Activated B cell treated with CpG ODN at 0.5 μM for 24 hours (primary cell): ENCODE measurements around the gene ADAMTS12. TPM values are rescaled to one million over a fixed set of nuclear protein-coding genes. Genes with fewer than 3 reads are reported as not detected.

ENCODE experiments used
- ATAC-seq: fragments of 200-7000 bp; cut with Tn5 transposase; one replicate; pipeline ENCODE4 v1.10.0; 2021; ENCODE audit warnings: low read depth, mild to moderate bottlenecking, moderate library complexity
- CTCF ChIA-PET: fragments of 350-600 bp; sonication (Branson Sonifier 250); formaldehyde crosslinking; loops from one replicate; lab custom pipeline; 2021; ENCODE audit warnings: antibody characterized with exemption; lab: Charles Lee
- POLR2A ChIA-PET: fragments of 350-600 bp; sonication (Branson Sonifier 250); formaldehyde crosslinking; loops from one replicate; lab custom pipeline; 2021; ENCODE audit warnings: antibody characterized with exemption; lab: Charles Lee
- DNase-seq: peaks from one replicate; pipeline ENCODE4 v3.0.0; 2022
- H3K27ac Mint-ChIP-seq: one replicate; pipeline ENCODE4 v1.8.0; 2020; ENCODE audit warnings: mixed read lengths
- H3K27me3 Mint-ChIP-seq: one replicate; pipeline ENCODE4 v1.8.0; 2021; ENCODE audit warnings: mixed read lengths
- H3K36me3 Mint-ChIP-seq: one replicate; pipeline ENCODE4 v1.8.0; 2021; ENCODE audit warnings: low read depth, mixed read lengths
- H3K4me1 Mint-ChIP-seq: one replicate; pipeline ENCODE4 v1.8.0; 2021; ENCODE audit warnings: mixed read lengths
- H3K4me3 Mint-ChIP-seq: one replicate; pipeline ENCODE4 v1.8.0; 2020; ENCODE audit warnings: mild to moderate bottlenecking, mixed read lengths
- H3K9me3 Mint-ChIP-seq: one replicate; pipeline ENCODE4 v1.8.0; 2020; ENCODE audit warnings: mixed read lengths
- intact Hi-C: fragments of 100-400 bp; cut with micrococcal nuclease; formaldehyde crosslinking; loops from one replicate; pipeline ENCODE4 v1.15.1; 2024
- total RNA-seq: library from RNA; stranded (reverse); gene quantifications from 2 replicates; pipeline ENCODE4 v1.2.3, GENCODE V29; 2022
- TF ChIP-seq, protein P1 (sequence below): fragments of 200-600 bp; IDR thresholded peaks from one replicate; pipeline ENCODE4 v1.8.0; 2022; ENCODE audit warnings: antibody characterized with exemption, mild to moderate bottlenecking

The ADAMTS12 gene
- total RNA-seq, 1 donor from 2014 or later = not detected

DNA sequence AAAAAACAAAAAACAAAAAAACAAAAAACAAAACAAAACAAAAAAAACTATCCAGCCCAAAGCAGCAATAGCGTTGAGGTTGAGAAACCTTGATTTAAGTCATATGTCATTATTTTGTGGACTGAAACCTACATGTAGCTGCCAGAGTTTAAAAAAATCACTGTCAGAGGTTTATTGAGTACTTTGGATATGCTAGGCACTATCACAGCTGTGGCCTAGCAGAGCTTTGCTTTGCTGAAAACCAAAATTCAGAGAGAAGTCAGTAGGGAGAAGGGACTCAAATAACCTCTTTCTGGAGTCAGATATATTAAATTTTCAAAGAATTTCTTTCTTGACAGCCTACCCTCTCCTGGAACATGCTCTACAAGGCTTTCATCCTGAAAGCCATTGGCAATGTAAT is 299.5 kb downstream of the ADAMTS12 start:
- TF ChIP-seq, protein P1, sequence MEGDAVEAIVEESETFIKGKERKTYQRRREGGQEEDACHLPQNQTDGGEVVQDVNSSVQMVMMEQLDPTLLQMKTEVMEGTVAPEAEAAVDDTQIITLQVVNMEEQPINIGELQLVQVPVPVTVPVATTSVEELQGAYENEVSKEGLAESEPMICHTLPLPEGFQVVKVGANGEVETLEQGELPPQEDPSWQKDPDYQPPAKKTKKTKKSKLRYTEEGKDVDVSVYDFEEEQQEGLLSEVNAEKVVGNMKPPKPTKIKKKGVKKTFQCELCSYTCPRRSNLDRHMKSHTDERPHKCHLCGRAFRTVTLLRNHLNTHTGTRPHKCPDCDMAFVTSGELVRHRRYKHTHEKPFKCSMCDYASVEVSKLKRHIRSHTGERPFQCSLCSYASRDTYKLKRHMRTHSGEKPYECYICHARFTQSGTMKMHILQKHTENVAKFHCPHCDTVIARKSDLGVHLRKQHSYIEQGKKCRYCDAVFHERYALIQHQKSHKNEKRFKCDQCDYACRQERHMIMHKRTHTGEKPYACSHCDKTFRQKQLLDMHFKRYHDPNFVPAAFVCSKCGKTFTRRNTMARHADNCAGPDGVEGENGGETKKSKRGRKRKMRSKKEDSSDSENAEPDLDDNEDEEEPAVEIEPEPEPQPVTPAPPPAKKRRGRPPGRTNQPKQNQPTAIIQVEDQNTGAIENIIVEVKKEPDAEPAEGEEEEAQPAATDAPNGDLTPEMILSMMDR = no peak
- intact Hi-C loops = no loop called here
- ChIA-PET POLR2A (no interaction called here), CTCF (no interaction called here)
- no peaks in the 10 kb centered on the region for H3K36me3 Mint-ChIP-seq
- ATAC-seq (no peak), DNase-seq (no peak)
- H3K4me3 Mint-ChIP-seq = no peak overlapping the region
- no peaks in the 10 kb centered on the region for H3K4me1 Mint-ChIP-seq
- H3K27ac Mint-ChIP-seq = no peak overlapping the region
- no peaks in the 10 kb centered on the region for H3K9me3 Mint-ChIP-seq
- no peaks in the 10 kb centered on the region for H3K27me3 Mint-ChIP-seq

DNA sequence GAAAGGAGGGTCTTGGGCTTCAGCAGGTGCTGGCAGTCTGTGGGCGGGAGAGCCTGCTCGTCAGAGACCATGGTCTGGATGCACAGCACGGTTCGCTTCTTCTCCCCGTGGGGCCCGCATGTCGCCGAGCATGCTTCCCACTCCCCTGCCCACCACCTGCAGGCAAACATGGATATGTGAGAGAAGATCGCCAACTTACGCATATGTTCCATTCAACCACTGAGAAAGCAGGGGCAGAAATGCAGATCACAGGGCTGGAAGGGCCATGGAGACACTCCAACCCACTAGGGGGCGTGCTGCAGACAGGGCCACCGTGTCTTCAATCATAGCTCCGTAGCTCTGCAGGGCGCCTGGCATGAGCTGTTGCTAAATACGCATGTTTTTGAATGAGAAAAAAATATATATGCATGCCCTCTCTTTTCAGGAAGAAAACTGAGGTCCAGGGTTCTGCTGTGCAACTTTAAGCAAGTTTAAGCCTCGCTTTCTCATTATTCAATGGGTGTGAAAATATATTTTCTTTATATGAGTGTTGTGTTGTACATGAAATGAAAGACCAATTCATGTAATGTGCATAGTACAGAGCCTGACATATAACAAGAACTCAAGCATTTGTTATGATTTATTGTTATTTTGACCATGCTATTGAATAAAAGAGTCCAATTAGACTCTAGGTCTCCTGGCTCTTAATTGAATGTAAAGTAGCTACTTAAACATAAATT is 303.0 kb downstream of the ADAMTS12 start:
- intact Hi-C loops = loop anchor here (1.0 to 2.0 kb wide), 3 partner anchors 211 to 876 kb away; no protein-coding TSS in a partner anchor
- Mint-ChIP-seq H3K4me1 (no peaks in the 10 kb centered on the region), H3K27me3 (no peaks in the 10 kb centered on the region), H3K9me3 (no peaks in the 10 kb centered on the region), H3K4me3 (no peak overlapping the region), H3K27ac (no peak overlapping the region), H3K36me3 (no peaks in the 10 kb centered on the region)
- DNase-seq = no peak
- ATAC-seq = no peak
- POLR2A ChIA-PET = no interaction called here
- CTCF ChIA-PET = interaction anchor here (0.6 to 3.2 kb wide), 6 partner anchors 9 to 351 kb away, joined by 3 to 24 read pairs (median 4); no protein-coding TSS in a partner anchor
- TF ChIP-seq, protein P1 = no peak

DNA sequence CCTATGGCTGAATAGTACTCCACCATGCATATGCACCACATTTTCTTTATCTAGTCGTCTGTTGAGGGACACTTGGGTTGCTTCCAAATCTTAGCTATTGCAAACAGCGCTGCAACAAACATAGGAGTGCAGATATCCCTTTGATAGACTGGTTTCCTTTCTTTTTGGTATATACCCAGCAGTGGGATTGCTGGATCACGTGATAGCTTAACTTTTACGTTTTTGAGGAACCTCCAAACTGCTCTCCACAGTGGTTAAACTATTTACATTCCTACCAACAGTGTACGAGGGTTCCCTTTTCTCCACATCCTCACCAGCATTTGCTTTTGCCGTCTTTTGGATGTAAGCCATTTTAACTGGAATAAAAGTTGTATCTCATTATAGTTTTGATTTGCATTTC is 308.5 kb downstream of the ADAMTS12 start:
- CTCF ChIA-PET = no interaction called here
- H3K9me3 Mint-ChIP-seq = peaks cover 3% of the 10 kb centered on the region

DNA sequence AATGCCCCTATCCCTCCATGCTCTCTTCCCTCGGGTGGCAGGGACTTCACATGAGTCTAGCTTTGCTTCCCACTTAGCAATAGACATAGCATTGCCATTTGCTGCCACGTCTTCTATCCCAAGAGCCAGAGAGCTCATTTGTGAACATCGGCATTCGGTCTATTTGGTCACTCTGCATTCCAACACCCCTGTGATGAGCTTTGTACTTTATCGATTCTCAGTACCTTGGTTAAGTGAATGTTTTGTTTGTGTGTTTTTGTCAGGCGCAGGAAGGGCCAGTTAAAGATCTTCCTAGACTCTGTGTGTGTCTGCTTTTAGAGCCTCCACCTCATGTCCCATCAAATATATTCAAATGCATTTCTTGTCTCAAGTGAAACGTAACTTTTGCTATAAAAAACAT is 309.4 kb downstream of the ADAMTS12 start:
- CTCF ChIA-PET = interaction anchor here (1.5 kb wide), 1 partner anchor 12 kb away, joined by 4 read pairs; no protein-coding TSS in a partner anchor

More for the DNA sequence above, 308.5 kb downstream of the ADAMTS12 start:
- TF ChIP-seq, protein P1 = no peak
- Mint-ChIP-seq H3K4me1 (no peaks in the 10 kb centered on the region), H3K27ac (no peak overlapping the region), H3K4me3 (no peak overlapping the region), H3K36me3 (no peaks in the 10 kb centered on the region), H3K27me3 (peaks cover 2% of the 10 kb centered on the region)
- no peak for DNase-seq
- intact Hi-C loops = no loop called here
- no peak for ATAC-seq
- POLR2A ChIA-PET = no interaction called here

DNA sequence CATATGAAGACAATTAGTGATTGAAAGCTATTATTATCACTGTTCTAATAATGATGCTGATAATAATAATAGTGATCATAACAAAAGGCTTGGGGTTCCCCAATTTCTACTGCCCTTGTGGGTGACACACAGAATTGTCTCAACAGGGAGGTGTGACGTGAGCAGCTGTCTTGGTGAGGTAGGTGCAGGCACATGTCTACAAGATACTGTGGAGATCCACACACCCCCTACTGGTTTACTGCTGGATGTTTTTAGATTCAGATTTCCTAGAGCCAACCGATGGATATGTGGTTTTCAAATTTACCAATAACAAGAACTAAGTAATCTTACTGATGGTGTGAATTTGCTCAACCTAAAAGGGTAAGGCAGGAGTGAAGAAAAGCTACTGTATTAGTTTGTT is 312.0 kb downstream of the ADAMTS12 start:
- Mint-ChIP-seq H3K4me3 (no peak overlapping the region), H3K36me3 (no peaks in the 10 kb centered on the region), H3K9me3 (peaks cover 3% of the 10 kb centered on the region), H3K27me3 (peaks cover 2% of the 10 kb centered on the region), H3K4me1 (no peaks in the 10 kb centered on the region), H3K27ac (no peak overlapping the region)
- intact Hi-C loops = no loop called here
- ChIA-PET CTCF (interaction anchor here (1.7 kb wide), 1 partner anchor 9 kb away, joined by 5 read pairs; no protein-coding TSS in a partner anchor), POLR2A (no interaction called here)
- ATAC-seq (no peak), DNase-seq (no peak)
- TF ChIP-seq, protein P1 = no peak

More for the DNA sequence above, 309.4 kb downstream of the ADAMTS12 start:
- ATAC-seq (no peak), DNase-seq (no peak)
- POLR2A ChIA-PET = no interaction called here
- intact Hi-C loops = no loop called here
- Mint-ChIP-seq H3K9me3 (peaks cover 3% of the 10 kb centered on the region), H3K36me3 (no peaks in the 10 kb centered on the region), H3K4me3 (no peak overlapping the region), H3K27me3 (peaks cover 2% of the 10 kb centered on the region), H3K27ac (no peak overlapping the region), H3K4me1 (no peaks in the 10 kb centered on the region)
- TF ChIP-seq, protein P1 = no peak
